Measurements from ENCODE around the gene BOK. TPM values are rescaled to one million over a fixed set of nuclear protein-coding genes. Genes with fewer than 3 reads are reported as not detected.

Gene BOK
- total RNA-seq, 1 experiment from 2014 or later: 41.5 TPM

DNA sequence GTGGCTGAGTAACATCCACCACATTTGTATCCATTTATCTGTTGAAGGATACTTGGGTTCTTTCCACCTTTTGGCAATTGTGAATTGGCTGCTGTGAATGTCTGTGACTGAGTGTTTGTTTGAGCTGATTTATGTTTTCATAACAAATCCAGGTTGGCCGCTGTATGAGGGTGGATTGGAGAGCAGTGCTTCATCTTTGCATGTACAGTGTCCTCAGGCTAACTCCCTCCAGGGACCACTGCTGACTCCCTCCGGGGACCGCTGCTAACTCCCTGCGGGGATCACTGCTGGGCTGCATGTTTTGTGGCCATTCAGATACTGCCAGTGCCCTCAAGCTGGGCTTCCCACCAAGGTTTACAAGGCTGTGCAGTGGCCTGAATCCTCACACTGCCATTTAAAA, 10.2 kb downstream of the BOK start:
- POLR2A ChIA-PET: interaction anchor here (1.1 kb wide), 1 partner anchor 10 kb away, joined by 4 read pairs; the partner anchor contains the start of gene BOK
- Histone ChIP-seq H3K79me2 (ENCODE audit: insufficient read depth, low read length) (peaks cover 5% of the 10 kb centered on the region; the same call in 1 of the 2 replicates), H3K27ac (ENCODE audit: low read depth, low read length) (no peak overlapping the region), H3K36me3 (ENCODE audit: control insufficient read depth in 1 of 2, insufficient read depth in 2 of 2, low read length in 2 of 2) (peaks cover 2 to 10% of the 10 kb centered on the region in 2 experiments; a peak in 3 of 4 replicates), H3K27me3 (ENCODE audit: insufficient read depth, low read length) (no peaks in the 10 kb centered on the region), H3K9me3 (ENCODE audit: control insufficient read depth in 1 of 2, insufficient read depth in 1 of 2, low read depth in 1 of 2, low read length in 2 of 2) (no peaks in the 10 kb centered on the region), H3K9me2 (ENCODE audit: insufficient read depth) (no peaks in the 10 kb centered on the region), H3K4me2 (ENCODE audit: low read length) (no peak overlapping the region), H4K20me1 (ENCODE audit: insufficient read depth) (no peaks in the 10 kb centered on the region), H3K9ac (ENCODE audit: low read length) (no peak overlapping the region), H3K4me3 (replicated peaks in 1 of 2; ENCODE audit: low read depth in 1 of 2, low read length in 2 of 2) (no peak overlapping the region), H3K4me1 (ENCODE audit: control insufficient read depth in 1 of 2, insufficient read depth in 2 of 2, low read length in 2 of 2) (peaks cover 0 to 6% of the 10 kb centered on the region in 2 experiments; a peak in 2 of 4 replicates), H2AFZ (ENCODE audit: low read depth, low read length, poor library complexity, severe bottlenecking) (no peak overlapping the region)
- CTCF ChIA-PET: no interaction called here
- TF ChIP-seq, protein P1, sequence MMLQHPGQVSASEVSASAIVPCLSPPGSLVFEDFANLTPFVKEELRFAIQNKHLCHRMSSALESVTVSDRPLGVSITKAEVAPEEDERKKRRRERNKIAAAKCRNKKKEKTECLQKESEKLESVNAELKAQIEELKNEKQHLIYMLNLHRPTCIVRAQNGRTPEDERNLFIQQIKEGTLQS (IDR thresholded peaks at IDR 0.05): no peak
- TF ChIP-seq YY1 (IDR thresholded peaks at IDR 0.05; ENCODE audit: extremely low read depth, insufficient replicate concordance, low read depth, low read length): no peak
- TF ChIP-seq, protein P2, sequence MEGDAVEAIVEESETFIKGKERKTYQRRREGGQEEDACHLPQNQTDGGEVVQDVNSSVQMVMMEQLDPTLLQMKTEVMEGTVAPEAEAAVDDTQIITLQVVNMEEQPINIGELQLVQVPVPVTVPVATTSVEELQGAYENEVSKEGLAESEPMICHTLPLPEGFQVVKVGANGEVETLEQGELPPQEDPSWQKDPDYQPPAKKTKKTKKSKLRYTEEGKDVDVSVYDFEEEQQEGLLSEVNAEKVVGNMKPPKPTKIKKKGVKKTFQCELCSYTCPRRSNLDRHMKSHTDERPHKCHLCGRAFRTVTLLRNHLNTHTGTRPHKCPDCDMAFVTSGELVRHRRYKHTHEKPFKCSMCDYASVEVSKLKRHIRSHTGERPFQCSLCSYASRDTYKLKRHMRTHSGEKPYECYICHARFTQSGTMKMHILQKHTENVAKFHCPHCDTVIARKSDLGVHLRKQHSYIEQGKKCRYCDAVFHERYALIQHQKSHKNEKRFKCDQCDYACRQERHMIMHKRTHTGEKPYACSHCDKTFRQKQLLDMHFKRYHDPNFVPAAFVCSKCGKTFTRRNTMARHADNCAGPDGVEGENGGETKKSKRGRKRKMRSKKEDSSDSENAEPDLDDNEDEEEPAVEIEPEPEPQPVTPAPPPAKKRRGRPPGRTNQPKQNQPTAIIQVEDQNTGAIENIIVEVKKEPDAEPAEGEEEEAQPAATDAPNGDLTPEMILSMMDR (IDR thresholded peaks at IDR 0.05 in 2 of 3, conservative IDR thresholded peaks at IDR 0.05 in 1 of 3; ENCODE audit: borderline replicate concordance in 1 of 3, insufficient read depth in 1 of 3, low read depth in 2 of 3, low read length in 2 of 3): no peak
- no peak for TF ChIP-seq RAD21 (IDR thresholded peaks at IDR 0.05; ENCODE audit: low read depth)
- intact Hi-C loops (cut with micrococcal nuclease): no loop called here
- no peak for ATAC-seq
- BruUV-seq (replicated peaks): no TSS peak
- RAD21 ChIA-PET (ENCODE audit: low non-redundant PET in 1 of 2, low total read pairs in 2 of 2, uncharacterized antibody in 2 of 2, unreplicated experiment in 2 of 2): no interaction called here
- DNase-seq (ENCODE audit: low read depth, low spot score): no peak

DNA sequence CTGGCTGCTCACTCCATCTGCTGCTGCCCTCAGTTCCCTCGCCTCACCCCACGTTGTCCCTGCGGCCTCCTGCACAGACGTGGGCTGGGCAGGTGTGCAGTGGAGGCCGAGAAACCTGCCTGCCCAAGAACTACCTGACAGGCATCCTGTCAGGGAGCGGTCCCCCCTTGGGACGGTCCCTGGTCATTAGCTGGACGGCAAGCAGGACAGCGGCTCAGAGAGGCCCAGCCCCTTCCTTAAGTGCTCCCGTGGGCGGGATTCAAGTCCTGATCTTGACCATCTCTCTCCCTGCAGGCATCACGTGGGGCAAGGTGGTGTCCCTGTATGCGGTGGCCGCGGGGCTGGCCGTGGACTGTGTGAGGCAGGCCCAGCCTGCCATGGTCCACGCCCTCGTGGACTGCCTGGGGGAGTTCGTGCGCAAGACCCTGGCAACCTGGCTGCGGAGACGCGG, 11.3 kb downstream of the BOK start:
- H2AFZ ChIP-seq (ENCODE audit: low read depth, low read length, poor library complexity, severe bottlenecking): no peak overlapping the region
- H3K36me3 ChIP-seq (ENCODE audit: control insufficient read depth in 1 of 2, insufficient read depth in 2 of 2, low read length in 2 of 2): peaks cover 2 to 6% of the 10 kb centered on the region in 2 experiments; a peak in 3 of 4 replicates
- H4K20me1 ChIP-seq (ENCODE audit: insufficient read depth): no peaks in the 10 kb centered on the region
- ChIA-PET POLR2A (no interaction called here), RAD21 (ENCODE audit: low non-redundant PET in 1 of 2, low total read pairs in 2 of 2, uncharacterized antibody in 2 of 2, unreplicated experiment in 2 of 2) (no interaction called here), CTCF (no interaction called here)
- BruUV-seq (replicated peaks): no TSS peak
- H3K9me3 ChIP-seq (ENCODE audit: control insufficient read depth in 1 of 2, insufficient read depth in 1 of 2, low read depth in 1 of 2, low read length in 2 of 2): no peaks in the 10 kb centered on the region
- H3K9ac ChIP-seq (ENCODE audit: low read length): no peak overlapping the region
- no peak overlapping the region for H3K4me3 ChIP-seq (replicated peaks in 1 of 2; ENCODE audit: low read depth in 1 of 2, low read length in 2 of 2)
- peaks cover 5% of the 10 kb centered on the region; the same call in 1 of the 2 replicates for H3K79me2 ChIP-seq (ENCODE audit: insufficient read depth, low read length)
- intact Hi-C loops (cut with micrococcal nuclease): no loop called here
- DNase-seq (ENCODE audit: low read depth, low spot score) (no peak), ATAC-seq (no peak)
- no peaks in the 10 kb centered on the region for H3K27me3 ChIP-seq (ENCODE audit: insufficient read depth, low read length)
- TF ChIP-seq FOSL1 (IDR thresholded peaks at IDR 0.05; ENCODE audit: low read depth) (no peak), POLR2A (IDR thresholded peaks at IDR 0.05; ENCODE audit: borderline replicate concordance, extremely low read depth, insufficient read depth, insufficient read length) (no peak), CBX3 (IDR thresholded peaks at IDR 0.05; ENCODE audit: low read depth) (no peak), POLR2AphosphoS5 (IDR thresholded peaks at IDR 0.05; ENCODE audit: low read depth, low read length) (no peak), YY1 (IDR thresholded peaks at IDR 0.05; ENCODE audit: extremely low read depth, insufficient replicate concordance, low read depth, low read length) (no peak), EZH2phosphoT487 (IDR thresholded peaks at IDR 0.05; ENCODE audit: borderline replicate concordance) (no peak), SIN3A (IDR thresholded peaks at IDR 0.05; ENCODE audit: low read depth) (no peak)
- TF ChIP-seq, protein P3, sequence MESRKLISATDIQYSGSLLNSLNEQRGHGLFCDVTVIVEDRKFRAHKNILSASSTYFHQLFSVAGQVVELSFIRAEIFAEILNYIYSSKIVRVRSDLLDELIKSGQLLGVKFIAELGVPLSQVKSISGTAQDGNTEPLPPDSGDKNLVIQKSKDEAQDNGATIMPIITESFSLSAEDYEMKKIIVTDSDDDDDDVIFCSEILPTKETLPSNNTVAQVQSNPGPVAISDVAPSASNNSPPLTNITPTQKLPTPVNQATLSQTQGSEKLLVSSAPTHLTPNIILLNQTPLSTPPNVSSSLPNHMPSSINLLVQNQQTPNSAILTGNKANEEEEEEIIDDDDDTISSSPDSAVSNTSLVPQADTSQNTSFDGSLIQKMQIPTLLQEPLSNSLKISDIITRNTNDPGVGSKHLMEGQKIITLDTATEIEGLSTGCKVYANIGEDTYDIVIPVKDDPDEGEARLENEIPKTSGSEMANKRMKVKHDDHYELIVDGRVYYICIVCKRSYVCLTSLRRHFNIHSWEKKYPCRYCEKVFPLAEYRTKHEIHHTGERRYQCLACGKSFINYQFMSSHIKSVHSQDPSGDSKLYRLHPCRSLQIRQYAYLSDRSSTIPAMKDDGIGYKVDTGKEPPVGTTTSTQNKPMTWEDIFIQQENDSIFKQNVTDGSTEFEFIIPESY (IDR thresholded peaks at IDR 0.05; ENCODE audit: extremely low read depth, insufficient replicate concordance, low read length): no peak
- H3K9me2 ChIP-seq (ENCODE audit: insufficient read depth): no peaks in the 10 kb centered on the region
- no peaks in the 10 kb centered on the region for H3K4me1 ChIP-seq (ENCODE audit: control insufficient read depth in 1 of 2, insufficient read depth in 2 of 2, low read length in 2 of 2)
- H3K27ac ChIP-seq (ENCODE audit: low read depth, low read length): no peak overlapping the region
- no peak overlapping the region for H3K4me2 ChIP-seq (ENCODE audit: low read length)

All from HCT116 (cell line).